ENCODE data around the gene DEPDC1B.

DNA sequence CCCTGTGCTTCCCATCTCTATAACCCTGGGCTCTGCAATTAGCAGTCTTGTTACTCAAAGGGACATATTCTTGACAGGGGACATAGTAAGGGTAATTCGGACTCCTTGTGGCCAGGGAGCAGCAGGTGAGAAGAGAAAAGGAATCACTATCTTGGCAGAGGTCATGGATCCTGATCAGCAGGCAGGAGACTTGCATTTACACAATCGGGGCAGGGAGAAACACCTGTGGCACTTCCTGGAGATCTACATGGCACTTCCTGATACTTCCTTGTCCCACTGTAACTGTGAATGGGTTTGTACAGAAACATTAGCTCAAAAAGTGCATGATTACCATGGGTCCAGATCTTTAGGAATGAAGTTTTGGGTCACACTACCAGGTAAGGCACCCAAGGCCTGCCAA lies 29.2 kb downstream of the DEPDC1B start:
- TF ChIP-seq, protein P1, sequence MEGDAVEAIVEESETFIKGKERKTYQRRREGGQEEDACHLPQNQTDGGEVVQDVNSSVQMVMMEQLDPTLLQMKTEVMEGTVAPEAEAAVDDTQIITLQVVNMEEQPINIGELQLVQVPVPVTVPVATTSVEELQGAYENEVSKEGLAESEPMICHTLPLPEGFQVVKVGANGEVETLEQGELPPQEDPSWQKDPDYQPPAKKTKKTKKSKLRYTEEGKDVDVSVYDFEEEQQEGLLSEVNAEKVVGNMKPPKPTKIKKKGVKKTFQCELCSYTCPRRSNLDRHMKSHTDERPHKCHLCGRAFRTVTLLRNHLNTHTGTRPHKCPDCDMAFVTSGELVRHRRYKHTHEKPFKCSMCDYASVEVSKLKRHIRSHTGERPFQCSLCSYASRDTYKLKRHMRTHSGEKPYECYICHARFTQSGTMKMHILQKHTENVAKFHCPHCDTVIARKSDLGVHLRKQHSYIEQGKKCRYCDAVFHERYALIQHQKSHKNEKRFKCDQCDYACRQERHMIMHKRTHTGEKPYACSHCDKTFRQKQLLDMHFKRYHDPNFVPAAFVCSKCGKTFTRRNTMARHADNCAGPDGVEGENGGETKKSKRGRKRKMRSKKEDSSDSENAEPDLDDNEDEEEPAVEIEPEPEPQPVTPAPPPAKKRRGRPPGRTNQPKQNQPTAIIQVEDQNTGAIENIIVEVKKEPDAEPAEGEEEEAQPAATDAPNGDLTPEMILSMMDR (IDR thresholded peaks at IDR 0.05) = no peak
- TF ChIP-seq POLR2A (IDR thresholded peaks at IDR 0.05) = no peak
